ENCODE results near the gene CHCHD4.

CHCHD4 gene

DNA sequence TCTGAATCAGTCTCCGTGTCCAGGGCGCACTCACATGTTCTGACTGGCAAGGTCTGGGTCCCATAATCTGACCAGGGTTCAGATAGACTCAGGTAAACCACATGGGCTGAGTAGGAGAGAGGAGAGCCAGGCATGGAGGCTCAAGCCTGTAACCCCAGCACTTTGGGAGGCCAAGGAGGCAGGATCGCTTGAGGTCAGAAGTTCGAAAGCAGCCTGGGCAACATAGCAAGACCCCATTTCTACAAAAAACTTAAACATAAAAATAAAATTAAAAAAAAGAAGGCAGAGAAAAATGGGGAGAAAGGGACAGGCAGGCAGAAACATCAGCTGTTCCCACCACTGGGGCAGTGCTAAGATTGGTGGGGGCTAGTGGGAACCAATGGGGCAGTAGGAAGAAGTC is 5.6 kb upstream of the CHCHD4 start:
- Histone ChIP-seq H3K4me3 (ENCODE audit: low read depth in 1 of 5, low read length in 5 of 5) (no peak overlapping the region), H3K4me1 (ENCODE audit: control insufficient read depth in 5 of 5, insufficient read depth in 5 of 5, low read length in 5 of 5) (peaks cover 9 to 42% (median 30%) of the 10 kb centered on the region in 5 donors), H3K9ac (ENCODE audit: low read length in 5 of 5) (no peak overlapping the region), H3K9me3 (ENCODE audit: control insufficient read depth in 5 of 5, low read length in 5 of 5) (no peaks in the 10 kb centered on the region), H3K36me3 (ENCODE audit: control insufficient read depth in 5 of 5, insufficient read depth in 5 of 5, low read length in 5 of 5) (peaks cover 0 to 78% (median 70%) of the 10 kb centered on the region in 5 donors), H3K27ac (ENCODE audit: low read depth, low read length) (no peak overlapping the region), H3K27me3 (ENCODE audit: control insufficient read depth in 5 of 5, insufficient read depth in 4 of 5, low read length in 5 of 5) (no peaks in the 10 kb centered on the region)

DNA sequence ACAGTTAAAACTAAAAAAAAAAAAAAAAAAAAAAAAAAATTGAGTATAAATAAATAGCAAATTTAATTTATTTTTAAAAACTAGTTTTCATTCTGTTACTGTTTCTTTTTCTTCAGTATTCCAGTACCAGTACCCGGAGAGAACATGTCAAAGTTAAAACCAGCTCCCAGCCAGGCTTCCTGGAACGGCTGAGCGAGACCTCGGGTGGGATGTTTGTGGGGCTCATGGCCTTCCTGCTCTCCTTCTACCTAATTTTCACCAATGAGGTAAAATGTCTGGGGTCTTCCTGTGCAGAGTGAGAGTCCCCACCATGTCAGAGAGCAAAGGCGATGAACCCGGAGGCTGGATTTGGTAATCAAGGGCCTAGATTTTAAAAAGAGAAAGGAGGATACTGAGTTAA is 4.6 kb upstream of the CHCHD4 start:
- no peak overlapping the region for H3K27ac ChIP-seq (ENCODE audit: low read depth, low read length)
- no peaks in the 10 kb centered on the region for H3K27me3 ChIP-seq (ENCODE audit: control insufficient read depth in 5 of 5, insufficient read depth in 4 of 5, low read length in 5 of 5)
- H3K9ac ChIP-seq (ENCODE audit: low read length in 5 of 5): no peak overlapping the region
- H3K4me1 ChIP-seq (ENCODE audit: control insufficient read depth in 5 of 5, insufficient read depth in 5 of 5, low read length in 5 of 5): peaks cover 9 to 44% (median 34%) of the 10 kb centered on the region in 5 donors
- H3K4me3 ChIP-seq (ENCODE audit: low read depth in 1 of 5, low read length in 5 of 5): no peak overlapping the region
- no peaks in the 10 kb centered on the region for H3K9me3 ChIP-seq (ENCODE audit: control insufficient read depth in 5 of 5, low read length in 5 of 5)
- peaks cover 0 to 68% (median 61%) of the 10 kb centered on the region in 5 donors for H3K36me3 ChIP-seq (ENCODE audit: control insufficient read depth in 5 of 5, insufficient read depth in 5 of 5, low read length in 5 of 5)

DNA sequence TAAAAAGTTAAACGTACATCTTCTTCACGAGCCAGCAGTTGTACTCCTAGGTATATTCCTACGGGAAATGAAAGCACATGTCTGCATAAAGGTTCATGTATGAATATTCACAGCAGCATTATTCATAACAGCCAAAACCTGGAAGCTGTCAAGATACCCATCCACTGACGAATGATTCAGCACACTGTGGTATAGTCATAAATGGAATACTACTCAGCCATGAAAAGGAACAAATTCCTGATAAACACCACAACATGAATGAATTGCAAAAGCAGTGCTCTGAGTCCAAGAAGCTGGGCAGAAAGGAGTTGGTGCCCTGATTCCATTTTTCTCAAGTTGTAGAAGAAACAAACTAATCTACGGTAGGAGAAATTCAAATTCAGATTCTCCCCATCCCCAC is 4.1 kb upstream of the CHCHD4 start:
- Histone ChIP-seq H3K27ac (ENCODE audit: low read depth, low read length) (no peak overlapping the region), H3K27me3 (ENCODE audit: control insufficient read depth in 5 of 5, insufficient read depth in 4 of 5, low read length in 5 of 5) (no peaks in the 10 kb centered on the region), H3K9me3 (ENCODE audit: control insufficient read depth in 5 of 5, low read length in 5 of 5) (no peaks in the 10 kb centered on the region), H3K36me3 (ENCODE audit: control insufficient read depth in 5 of 5, insufficient read depth in 5 of 5, low read length in 5 of 5) (peaks cover 0 to 63% (median 55%) of the 10 kb centered on the region in 5 donors), H3K4me1 (ENCODE audit: control insufficient read depth in 5 of 5, insufficient read depth in 5 of 5, low read length in 5 of 5) (peaks cover 10 to 49% (median 38%) of the 10 kb centered on the region in 5 donors), H3K4me3 (ENCODE audit: low read depth in 1 of 5, low read length in 5 of 5) (no peak overlapping the region), H3K9ac (ENCODE audit: low read length in 5 of 5) (no peak overlapping the region)

DNA sequence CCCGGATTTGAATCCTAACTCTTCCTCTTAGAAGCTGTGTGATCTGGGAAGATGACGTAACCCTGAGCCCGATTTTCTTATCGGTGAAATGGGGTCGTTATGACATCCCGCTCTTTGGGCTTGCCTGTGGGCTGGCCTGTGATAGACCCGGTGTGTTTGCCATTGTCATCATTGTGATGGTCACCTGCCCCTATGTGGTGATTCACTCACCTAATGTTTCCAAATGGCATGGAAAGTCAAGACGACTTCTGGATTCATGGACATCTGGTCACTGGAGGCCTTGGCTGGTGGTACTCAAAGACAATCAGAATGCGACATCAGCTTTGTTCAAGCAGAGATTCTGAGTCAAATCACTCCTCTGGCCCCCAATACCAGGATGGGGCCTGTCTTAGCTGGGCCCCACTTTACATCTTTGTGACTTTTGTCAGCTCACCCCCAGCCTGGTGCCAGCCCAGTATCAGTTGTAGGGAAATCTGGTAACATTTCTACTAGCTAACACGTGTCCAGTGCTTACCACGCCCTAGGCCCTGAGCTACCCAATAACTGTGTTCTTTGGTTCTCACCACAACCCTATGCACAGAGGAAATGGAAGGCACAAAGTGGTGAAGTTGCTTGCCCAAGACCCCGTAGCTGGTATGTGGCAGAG is 3.0 kb upstream of the CHCHD4 start:
- Histone ChIP-seq H3K9me3 (ENCODE audit: control insufficient read depth in 5 of 5, low read length in 5 of 5) (no peaks in the 10 kb centered on the region), H3K36me3 (ENCODE audit: control insufficient read depth in 5 of 5, insufficient read depth in 5 of 5, low read length in 5 of 5) (peaks cover 0 to 52% (median 44%) of the 10 kb centered on the region in 5 donors), H3K4me3 (ENCODE audit: low read depth in 1 of 5, low read length in 5 of 5) (no peak overlapping the region), H3K27ac (ENCODE audit: low read depth, low read length) (no peak overlapping the region), H3K4me1 (ENCODE audit: control insufficient read depth in 5 of 5, insufficient read depth in 5 of 5, low read length in 5 of 5) (peaks cover 12 to 58% (median 43%) of the 10 kb centered on the region in 5 donors), H3K9ac (ENCODE audit: low read length in 5 of 5) (peak overlapping the region in 1 of 5 donors; percentile 10), H3K27me3 (ENCODE audit: control insufficient read depth in 5 of 5, insufficient read depth in 4 of 5, low read length in 5 of 5) (no peaks in the 10 kb centered on the region)

DNA sequence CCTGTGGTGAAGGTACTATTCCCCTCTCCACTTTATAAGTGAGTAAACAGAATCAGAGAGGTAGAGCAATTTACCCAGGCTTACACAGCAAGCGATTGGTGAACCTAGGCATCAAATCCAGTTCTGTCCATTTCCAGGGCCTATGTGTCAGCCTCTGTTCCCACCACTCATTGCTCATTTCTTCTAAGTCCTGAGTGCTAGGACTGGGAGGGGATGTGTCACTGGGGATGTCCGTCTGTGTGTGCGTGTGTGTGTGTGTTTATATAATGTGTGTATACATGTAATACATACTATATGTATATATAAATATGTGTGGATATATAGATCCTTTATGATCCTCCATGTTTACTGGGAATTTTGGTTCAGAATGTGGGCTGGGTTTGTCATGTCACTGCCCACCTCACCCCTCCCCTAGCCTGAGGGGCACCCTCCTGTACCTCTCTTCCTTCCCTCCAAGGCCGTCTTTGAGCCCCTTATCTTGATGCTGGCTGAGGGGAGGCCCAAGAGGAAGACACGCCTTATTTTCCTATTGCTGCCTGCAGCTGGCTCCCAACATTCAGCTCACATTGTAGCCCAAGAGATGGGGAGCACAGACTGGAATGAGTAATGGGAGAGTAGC is 2.3 kb upstream of the CHCHD4 start:
- peak overlapping the region; percentile 28 to 97 (median 95) for H3K4me3 ChIP-seq (ENCODE audit: low read depth in 1 of 5, low read length in 5 of 5)
- peak overlapping the region; percentile 95 for H3K27ac ChIP-seq (ENCODE audit: low read depth, low read length)
- peaks cover 0 to 46% (median 38%) of the 10 kb centered on the region in 5 donors for H3K36me3 ChIP-seq (ENCODE audit: control insufficient read depth in 5 of 5, insufficient read depth in 5 of 5, low read length in 5 of 5)

DNA sequence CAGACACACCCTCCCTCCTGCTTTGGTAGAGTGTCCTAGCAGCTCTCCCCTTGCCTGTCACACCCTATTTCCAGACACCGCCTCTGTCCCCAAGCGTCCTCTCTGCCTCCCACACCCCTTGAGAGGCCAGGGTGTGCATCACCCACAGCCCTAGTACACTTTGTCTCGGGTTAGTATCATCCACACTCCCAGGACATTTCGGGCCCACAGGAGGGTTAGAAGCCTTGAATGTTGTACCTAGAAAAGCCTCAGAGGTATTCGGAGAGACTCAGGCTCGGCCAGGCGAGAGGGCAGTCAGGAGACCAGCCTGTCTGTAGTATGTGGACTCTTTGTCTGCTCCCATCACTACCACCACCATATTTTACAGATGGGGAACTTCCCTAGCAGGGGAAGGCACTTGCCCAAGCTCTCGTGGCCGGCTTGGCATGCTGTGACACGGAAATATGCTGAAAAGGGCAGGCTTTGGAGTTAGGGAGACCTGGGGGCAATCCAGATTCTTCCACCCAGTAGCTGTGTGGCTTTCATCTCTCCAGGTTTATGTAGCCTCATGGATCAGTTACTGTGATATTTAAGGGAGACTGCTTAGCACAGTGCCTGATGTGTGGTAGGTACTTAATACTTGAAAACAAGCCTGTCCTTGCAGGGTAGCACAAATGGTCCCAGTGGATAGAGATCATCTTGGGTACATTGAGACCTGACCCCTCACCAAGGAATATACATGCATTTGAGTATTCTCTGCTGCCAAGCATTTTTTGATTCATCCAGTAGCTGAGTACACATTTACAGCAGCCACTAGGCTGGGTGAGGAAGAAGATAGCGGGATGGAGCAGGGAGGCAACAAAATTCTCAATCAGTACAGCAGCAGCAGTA is 1.6 kb upstream of the CHCHD4 start:
- Histone ChIP-seq H3K9ac (ENCODE audit: low read length in 5 of 5) (peak overlapping the region; percentile 81 to 97 (median 95)), H3K4me3 (ENCODE audit: low read depth in 1 of 5, low read length in 5 of 5) (peak overlapping the region; percentile 93 to 97 (median 96)), H3K4me1 (ENCODE audit: control insufficient read depth in 5 of 5, insufficient read depth in 5 of 5, low read length in 5 of 5) (peaks cover 12 to 57% (median 43%) of the 10 kb centered on the region in 5 donors)

More for the DNA sequence above, 2.3 kb upstream of the CHCHD4 start:
- peaks cover 12 to 58% (median 43%) of the 10 kb centered on the region in 5 donors for H3K4me1 ChIP-seq (ENCODE audit: control insufficient read depth in 5 of 5, insufficient read depth in 5 of 5, low read length in 5 of 5)
- H3K27me3 ChIP-seq (ENCODE audit: control insufficient read depth in 5 of 5, insufficient read depth in 4 of 5, low read length in 5 of 5): no peaks in the 10 kb centered on the region
- peak overlapping the region in 3 of 5 donors; percentile 95 to 97 (median 96) for H3K9ac ChIP-seq (ENCODE audit: low read length in 5 of 5)
- H3K9me3 ChIP-seq (ENCODE audit: control insufficient read depth in 5 of 5, low read length in 5 of 5): no peaks in the 10 kb centered on the region

DNA sequence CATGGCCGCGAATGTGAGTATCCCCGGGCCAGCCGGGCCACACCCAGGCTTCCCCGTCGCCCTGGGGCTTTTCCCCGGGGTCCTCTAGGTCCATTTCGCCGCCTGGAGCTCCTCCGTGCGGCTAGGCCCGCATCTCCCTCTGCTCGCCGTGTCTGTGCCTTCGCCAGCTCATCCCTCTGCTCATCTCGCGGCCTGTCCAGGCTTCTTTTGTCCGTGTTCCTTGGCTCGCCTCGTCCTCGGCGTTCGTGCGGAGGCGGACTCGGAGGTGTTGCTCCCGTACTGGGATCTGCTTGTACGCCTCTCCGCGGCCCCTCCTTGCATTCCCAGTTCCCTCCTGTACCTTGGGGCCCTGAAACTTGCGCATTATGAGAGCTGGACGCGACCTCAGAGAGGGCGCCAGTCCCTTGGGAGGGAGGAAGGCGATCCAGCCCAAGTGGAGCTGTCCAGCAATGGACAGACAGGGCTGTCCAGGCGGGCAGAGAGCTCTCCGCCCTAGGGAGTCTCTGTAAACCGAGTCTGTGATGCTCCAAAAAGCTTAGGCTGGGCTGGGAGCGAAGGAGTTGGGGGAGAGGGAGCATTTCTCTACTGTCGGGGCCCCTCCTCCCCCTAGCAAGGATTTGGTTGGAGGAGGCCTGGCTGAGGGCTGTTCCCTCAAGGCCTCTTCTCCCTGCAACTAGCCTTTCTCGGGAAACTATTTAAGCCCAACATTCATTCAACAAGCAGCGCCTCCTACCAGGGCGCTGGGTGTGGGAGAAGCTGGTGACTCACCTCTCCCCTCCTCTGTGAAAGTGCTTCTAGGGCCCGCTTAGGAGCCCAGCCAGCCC is 735 bp upstream of the CHCHD4 start:
- peak overlapping the region; percentile 93 to 97 (median 96) for H3K4me3 ChIP-seq (ENCODE audit: low read depth in 1 of 5, low read length in 5 of 5)
- H3K36me3 ChIP-seq (ENCODE audit: control insufficient read depth in 5 of 5, insufficient read depth in 5 of 5, low read length in 5 of 5): peaks cover 0 to 40% (median 25%) of the 10 kb centered on the region in 5 donors
- peaks cover 12 to 49% (median 40%) of the 10 kb centered on the region in 5 donors for H3K4me1 ChIP-seq (ENCODE audit: control insufficient read depth in 5 of 5, insufficient read depth in 5 of 5, low read length in 5 of 5)
- no peaks in the 10 kb centered on the region for H3K9me3 ChIP-seq (ENCODE audit: control insufficient read depth in 5 of 5, low read length in 5 of 5)
- H3K27ac ChIP-seq (ENCODE audit: low read depth, low read length): peak overlapping the region; percentile 95
- no peaks in the 10 kb centered on the region for H3K27me3 ChIP-seq (ENCODE audit: control insufficient read depth in 5 of 5, insufficient read depth in 4 of 5, low read length in 5 of 5)
- H3K9ac ChIP-seq (ENCODE audit: low read length in 5 of 5): peak overlapping the region; percentile 57 to 97 (median 95)

More for the DNA sequence above, 1.6 kb upstream of the CHCHD4 start:
- H3K27ac ChIP-seq (ENCODE audit: low read depth, low read length): peak overlapping the region; percentile 95
- no peaks in the 10 kb centered on the region for H3K9me3 ChIP-seq (ENCODE audit: control insufficient read depth in 5 of 5, low read length in 5 of 5)
- peaks cover 0 to 46% (median 31%) of the 10 kb centered on the region in 5 donors for H3K36me3 ChIP-seq (ENCODE audit: control insufficient read depth in 5 of 5, insufficient read depth in 5 of 5, low read length in 5 of 5)
- no peaks in the 10 kb centered on the region for H3K27me3 ChIP-seq (ENCODE audit: control insufficient read depth in 5 of 5, insufficient read depth in 4 of 5, low read length in 5 of 5)

DNA sequence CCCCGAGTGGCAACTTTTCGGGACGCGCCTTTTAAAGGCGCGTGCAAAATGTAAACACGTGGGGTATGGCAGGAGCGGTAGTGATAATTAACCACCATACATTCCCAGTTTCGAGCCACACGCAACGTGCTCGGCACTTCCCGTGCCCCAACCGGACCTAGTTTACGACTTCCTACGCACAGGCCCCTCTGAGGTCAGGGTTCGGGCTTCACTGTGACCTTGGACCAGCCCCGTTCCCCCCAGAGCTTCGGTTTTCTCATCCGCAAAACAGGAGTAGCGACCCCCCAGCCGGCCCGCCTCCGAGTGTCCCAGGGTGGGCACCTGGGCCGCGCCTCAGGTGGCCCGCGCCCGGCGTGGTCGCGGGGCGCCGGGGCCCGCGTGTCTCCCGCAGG is 451 bp downstream of the CHCHD4 start:
- Histone ChIP-seq H3K36me3 (ENCODE audit: control insufficient read depth in 5 of 5, insufficient read depth in 5 of 5, low read length in 5 of 5) (peaks cover 0 to 34% (median 21%) of the 10 kb centered on the region in 5 donors), H3K4me3 (ENCODE audit: low read depth in 1 of 5, low read length in 5 of 5) (peak overlapping the region; percentile 93 to 97 (median 96)), H3K9me3 (ENCODE audit: control insufficient read depth in 5 of 5, low read length in 5 of 5) (no peaks in the 10 kb centered on the region), H3K9ac (ENCODE audit: low read length in 5 of 5) (peak overlapping the region; percentile 79 to 96 (median 90)), H3K27ac (ENCODE audit: low read depth, low read length) (peak overlapping the region; percentile 95), H3K4me1 (ENCODE audit: control insufficient read depth in 5 of 5, insufficient read depth in 5 of 5, low read length in 5 of 5) (peaks cover 12 to 47% (median 36%) of the 10 kb centered on the region in 5 donors), H3K27me3 (ENCODE audit: control insufficient read depth in 5 of 5, insufficient read depth in 4 of 5, low read length in 5 of 5) (no peaks in the 10 kb centered on the region)
